Nephron progenitor cell (in vitro differentiated cells): ENCODE measurements around the gene RASGRF1.

Source experiments
- DNase-seq: peaks from one replicate; pipeline ENCODE4 v3.0.0; 2021
- H3K27ac Mint-ChIP-seq: 2 replicates; pipeline ENCODE4 v1.8.0; 2021; ENCODE audit warnings: mild to moderate bottlenecking, moderate library complexity, mixed read lengths
- H3K27me3 Mint-ChIP-seq: 2 replicates; pipeline ENCODE4 v1.8.0; 2021; ENCODE audit warnings: mild to moderate bottlenecking, low read depth, mixed read lengths; ENCODE audit not compliant: poor library complexity
- H3K36me3 Mint-ChIP-seq: 2 replicates; pipeline ENCODE4 v1.8.0; 2021; ENCODE audit warnings: low read depth, mixed read lengths
- H3K4me1 Mint-ChIP-seq: 2 replicates; pipeline ENCODE4 v1.8.0; 2021; ENCODE audit warnings: mixed read lengths
- H3K4me3 Mint-ChIP-seq: 2 replicates; pipeline ENCODE4 v1.8.0; 2021; ENCODE audit warnings: mild to moderate bottlenecking, moderate library complexity, mixed read lengths
- H3K9me3 Mint-ChIP-seq: 2 replicates; pipeline ENCODE4 v1.8.0; 2021; ENCODE audit warnings: mild to moderate bottlenecking, moderate library complexity, mixed read lengths
- TF ChIP-seq, protein P1 (sequence below): fragments of 200-600 bp; sonication (generic); IDR thresholded peaks from 2 replicates; pipeline ENCODE4 v1.5.0; 2021; ENCODE audit warnings: antibody characterized with exemption

Gene RASGRF1

DNA sequence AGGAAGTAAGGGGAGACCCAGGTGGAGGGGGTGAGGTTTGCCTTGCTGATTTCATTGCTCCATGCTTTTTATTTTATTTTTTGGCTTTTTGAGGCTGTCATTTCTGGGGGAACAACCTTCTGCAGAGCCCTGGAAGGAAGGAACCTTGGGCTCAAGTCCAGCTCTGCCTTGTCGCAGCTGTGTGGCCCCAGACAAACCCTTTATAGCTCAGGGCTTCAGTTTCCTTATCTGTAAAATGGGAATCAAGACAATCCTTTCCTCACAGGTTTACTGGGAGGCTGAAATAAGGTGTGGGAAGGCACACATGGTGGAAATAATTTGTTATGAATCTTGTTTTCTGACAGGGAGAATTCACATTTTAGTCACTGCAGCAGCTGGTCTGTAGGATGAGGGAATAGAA is 100.3 kb downstream of the RASGRF1 start:
- no peaks in the 10 kb centered on the region for H3K9me3 Mint-ChIP-seq
- H3K27ac Mint-ChIP-seq = no peak overlapping the region
- peaks cover 6% of the 10 kb centered on the region for H3K4me1 Mint-ChIP-seq
- H3K36me3 Mint-ChIP-seq = no peaks in the 10 kb centered on the region
- H3K27me3 Mint-ChIP-seq = no peaks in the 10 kb centered on the region
- H3K4me3 Mint-ChIP-seq = no peak overlapping the region
- no peak for DNase-seq
- TF ChIP-seq, protein P1, sequence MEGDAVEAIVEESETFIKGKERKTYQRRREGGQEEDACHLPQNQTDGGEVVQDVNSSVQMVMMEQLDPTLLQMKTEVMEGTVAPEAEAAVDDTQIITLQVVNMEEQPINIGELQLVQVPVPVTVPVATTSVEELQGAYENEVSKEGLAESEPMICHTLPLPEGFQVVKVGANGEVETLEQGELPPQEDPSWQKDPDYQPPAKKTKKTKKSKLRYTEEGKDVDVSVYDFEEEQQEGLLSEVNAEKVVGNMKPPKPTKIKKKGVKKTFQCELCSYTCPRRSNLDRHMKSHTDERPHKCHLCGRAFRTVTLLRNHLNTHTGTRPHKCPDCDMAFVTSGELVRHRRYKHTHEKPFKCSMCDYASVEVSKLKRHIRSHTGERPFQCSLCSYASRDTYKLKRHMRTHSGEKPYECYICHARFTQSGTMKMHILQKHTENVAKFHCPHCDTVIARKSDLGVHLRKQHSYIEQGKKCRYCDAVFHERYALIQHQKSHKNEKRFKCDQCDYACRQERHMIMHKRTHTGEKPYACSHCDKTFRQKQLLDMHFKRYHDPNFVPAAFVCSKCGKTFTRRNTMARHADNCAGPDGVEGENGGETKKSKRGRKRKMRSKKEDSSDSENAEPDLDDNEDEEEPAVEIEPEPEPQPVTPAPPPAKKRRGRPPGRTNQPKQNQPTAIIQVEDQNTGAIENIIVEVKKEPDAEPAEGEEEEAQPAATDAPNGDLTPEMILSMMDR = no peak

DNA sequence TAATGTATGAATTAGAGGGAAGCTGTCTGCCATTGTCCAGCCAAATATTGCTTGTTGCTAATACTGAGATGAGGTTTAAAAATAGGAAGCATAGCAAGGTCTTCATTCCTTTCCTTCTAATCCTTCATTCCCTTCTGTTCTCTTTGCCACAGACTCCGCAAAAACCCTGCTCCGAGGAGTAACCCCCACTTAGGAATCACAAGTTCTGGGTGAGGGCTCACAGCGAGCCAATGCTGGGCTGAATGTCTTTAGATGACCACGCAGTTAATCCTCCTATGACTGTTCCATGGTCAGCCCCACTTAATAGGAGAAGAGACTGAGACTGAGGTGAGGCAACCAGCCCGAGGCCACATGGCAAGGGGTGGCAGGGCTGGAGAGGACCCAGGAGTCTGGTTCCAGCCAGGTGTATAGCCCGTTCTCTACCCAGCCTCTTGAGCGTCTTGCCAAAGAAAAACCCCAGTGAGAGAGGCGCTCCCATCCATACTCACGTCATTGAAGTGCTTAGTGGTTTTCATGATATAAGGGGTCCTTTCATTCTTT is 100.8 kb downstream of the RASGRF1 start:
- Mint-ChIP-seq H3K4me3 (no peak overlapping the region), H3K27me3 (no peaks in the 10 kb centered on the region), H3K4me1 (peaks cover 6% of the 10 kb centered on the region), H3K36me3 (no peaks in the 10 kb centered on the region), H3K9me3 (no peaks in the 10 kb centered on the region), H3K27ac (no peak overlapping the region)
- DNase-seq = no peak
- TF ChIP-seq, protein P1 = no peak

DNA sequence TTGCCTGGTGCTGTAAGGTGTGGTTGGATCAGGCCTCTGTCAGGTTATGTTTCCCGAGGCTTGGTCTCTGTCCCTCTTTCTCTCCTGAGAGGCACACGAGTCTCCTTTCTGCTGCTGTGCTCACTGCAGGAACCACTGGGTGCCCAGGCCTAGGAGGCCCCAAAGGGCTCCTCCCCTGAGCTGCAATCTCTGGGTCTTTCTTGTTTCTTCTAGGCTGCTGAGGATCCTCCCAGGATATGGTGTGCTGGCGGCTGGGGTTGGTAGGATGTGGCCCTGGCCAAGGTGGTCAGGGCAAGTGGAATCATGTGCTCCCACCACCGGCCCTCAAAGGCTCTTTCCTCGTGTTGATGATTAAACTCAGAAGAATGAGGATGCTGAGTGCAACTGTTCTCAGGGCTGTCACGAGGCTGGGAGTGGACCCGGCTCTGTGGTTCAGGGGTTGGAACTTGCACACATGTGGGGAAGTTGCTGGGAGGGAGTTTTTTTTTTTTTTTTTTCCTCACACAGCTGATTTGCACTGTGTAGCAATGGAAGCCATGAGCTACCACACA is 102.1 kb downstream of the RASGRF1 start:
- Mint-ChIP-seq H3K4me1 (peaks cover 6% of the 10 kb centered on the region), H3K27me3 (peaks cover 4% of the 10 kb centered on the region), H3K27ac (no peak overlapping the region), H3K4me3 (no peak overlapping the region), H3K9me3 (no peaks in the 10 kb centered on the region), H3K36me3 (no peaks in the 10 kb centered on the region)
- TF ChIP-seq, protein P1 = no peak
- no peak for DNase-seq

DNA sequence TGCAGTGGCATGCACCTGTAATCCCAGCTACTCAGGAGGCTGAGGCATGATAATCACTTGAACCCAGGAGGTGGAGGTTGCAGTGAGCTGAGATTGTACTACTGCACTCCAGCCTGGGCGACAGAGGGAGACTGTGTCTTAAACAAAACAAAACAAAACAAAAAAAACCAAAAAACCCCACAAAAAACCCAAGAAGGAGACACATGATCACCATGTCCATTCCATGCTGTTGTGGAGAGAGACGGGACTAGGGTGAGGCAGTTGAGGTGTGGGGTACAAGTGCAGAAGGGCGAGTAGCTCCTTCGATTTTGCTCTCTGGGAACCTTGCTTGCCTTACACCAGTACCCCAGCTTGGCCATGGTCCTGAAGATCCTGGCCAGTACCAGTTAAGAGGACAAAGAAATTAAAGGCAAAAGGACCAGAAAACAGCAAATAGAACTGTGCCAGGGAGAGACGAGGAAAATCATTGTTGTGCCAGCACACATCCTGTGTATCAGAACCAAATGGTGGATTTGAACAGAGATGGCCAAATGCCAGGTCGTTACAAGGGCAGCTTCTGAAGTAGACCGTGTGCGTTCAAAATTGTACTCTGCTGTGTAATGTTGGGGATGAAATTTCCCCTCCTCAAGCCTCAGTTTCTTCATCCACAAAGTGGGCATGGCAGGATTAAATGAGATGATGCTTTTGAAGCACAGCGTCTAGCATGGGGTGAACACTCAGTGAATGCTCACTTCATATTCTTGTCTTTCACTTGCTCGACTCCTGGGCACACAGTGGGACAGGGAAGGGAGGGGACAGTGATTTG is 102.8 kb downstream of the RASGRF1 start:
- H3K9me3 Mint-ChIP-seq = no peaks in the 10 kb centered on the region
- H3K27me3 Mint-ChIP-seq = peaks cover 4% of the 10 kb centered on the region
- no peaks in the 10 kb centered on the region for H3K4me1 Mint-ChIP-seq
- H3K27ac Mint-ChIP-seq = no peak overlapping the region
- H3K4me3 Mint-ChIP-seq = no peak overlapping the region
- DNase-seq = no peak
- TF ChIP-seq, protein P1 = no peak
- H3K36me3 Mint-ChIP-seq = no peaks in the 10 kb centered on the region

DNA sequence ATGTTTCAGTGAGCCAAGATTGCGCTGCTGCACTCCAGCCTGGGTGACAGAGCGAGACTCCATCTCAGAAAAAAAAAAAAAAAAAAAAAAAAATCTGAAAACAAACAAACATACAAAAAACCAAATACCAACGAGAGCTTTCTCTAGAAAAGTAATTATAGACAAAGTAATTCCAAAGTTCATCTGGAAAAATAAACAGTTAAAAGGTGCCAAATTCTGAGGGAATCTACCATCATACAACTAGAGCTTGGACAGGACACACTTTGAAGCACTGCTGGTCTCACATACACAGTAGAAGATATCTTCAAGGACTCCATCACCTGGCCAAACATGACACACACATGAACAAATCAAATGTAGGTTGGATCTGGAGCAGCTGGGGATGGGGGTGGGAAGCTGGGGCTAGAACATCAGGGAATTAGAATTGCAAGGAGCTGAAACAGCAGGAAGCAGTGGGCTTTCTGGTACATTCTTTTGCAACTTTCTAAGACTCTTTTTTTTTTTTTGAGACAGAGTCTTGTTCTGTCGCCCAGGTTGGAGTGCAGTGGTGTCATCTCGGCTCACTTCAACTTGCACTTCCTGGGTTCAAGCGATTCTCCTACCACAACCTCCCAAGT is 104.6 kb downstream of the RASGRF1 start:
- Mint-ChIP-seq H3K27ac (no peak overlapping the region), H3K9me3 (no peaks in the 10 kb centered on the region), H3K36me3 (no peaks in the 10 kb centered on the region), H3K4me1 (peaks cover 6% of the 10 kb centered on the region), H3K4me3 (no peak overlapping the region), H3K27me3 (peaks cover 8% of the 10 kb centered on the region)
- no peak for DNase-seq
- TF ChIP-seq, protein P1 = no peak
